CD4-positive, alpha-beta T cell (primary cell): Measurements from ENCODE around the gene BSCL2. TPM values are rescaled to one million over a fixed set of nuclear protein-coding genes. Genes with fewer than 3 reads are reported as not detected.
"Not testable (repeated sequence)": the region's sequence is repeated elsewhere in the genome, so short reads cannot be mapped to it uniquely, and the experiment has no call there.

Experiments
- ATAC-seq: fragments of 200-7000 bp; cut with Tn5 transposase; one replicate; pipeline ENCODE4 v1.10.0; 2022; ENCODE audit warnings: mild to moderate bottlenecking; ENCODE audit not compliant: poor library complexity
- CTCF ChIA-PET: fragments of 350-600 bp; sonication (Branson Sonifier 250); formaldehyde crosslinking; loops from one replicate; lab custom pipeline; 2021; ENCODE audit warnings: antibody characterized with exemption, inconsistent platforms; lab: Charles Lee
- POLR2A ChIA-PET: fragments of 350-600 bp; sonication (Branson Sonifier 250); formaldehyde crosslinking; loops from one replicate; lab custom pipeline; 2021; ENCODE audit warnings: antibody characterized with exemption, inconsistent platforms; lab: Charles Lee
- DNase-seq, 14 experiments: peaks; one replicate each; pipeline ENCODE4 v3.0.0-alpha.2; 2013 to 2020; ENCODE audit warnings: mixed read lengths in 2 of 14
- H3K27ac ChIP-seq, 2 donors: one replicate each; pipeline versions ENCODE4 v1.5.1 to v1.7.0; 2013; ENCODE audit warnings: low read length in 2 of 2, low read depth in 1 of 2, mild to moderate bottlenecking in 1 of 2
- H3K27me3 ChIP-seq, 2 experiments: 1 replicate in 1 of 2; 2 replicates in 1 of 2; pipeline versions ENCODE4 v1.6.1 to v1.7.0; 2013; ENCODE audit warnings: low read length in 2 of 2, control low read depth in 1 of 2, mild to moderate bottlenecking in 1 of 2, moderate library complexity in 1 of 2; ENCODE audit not compliant: insufficient read depth in 2 of 2, control insufficient read depth in 1 of 2
- H3K36me3 ChIP-seq: one replicate; pipeline ENCODE4 v1.6.1; 2013; ENCODE audit warnings: low read length, control low read depth; ENCODE audit not compliant: insufficient read depth
- H3K4me1 ChIP-seq: one replicate; pipeline ENCODE4 v1.6.1; 2013; ENCODE audit warnings: low read length, control low read depth; ENCODE audit not compliant: insufficient read depth
- H3K4me3 ChIP-seq: one replicate; pipeline ENCODE4 v1.5.1; 2013; ENCODE audit warnings: mild to moderate bottlenecking, low read length, moderate library complexity
- H3K9me3 ChIP-seq, 2 experiments: 1 replicate in 1 of 2; 2 replicates in 1 of 2; pipeline versions ENCODE4 v1.6.1 to v1.7.0; 2013; ENCODE audit warnings: low read length in 2 of 2, mild to moderate bottlenecking in 2 of 2, control low read depth in 1 of 2, moderate library complexity in 1 of 2; ENCODE audit not compliant: control insufficient read depth in 1 of 2, insufficient read depth in 1 of 2
- H3K27ac Mint-ChIP-seq: one replicate; pipeline ENCODE4 v1.8.0; 2020; ENCODE audit warnings: mixed read lengths
- H3K27me3 Mint-ChIP-seq: one replicate; pipeline ENCODE4 v1.8.0; 2021; ENCODE audit warnings: mixed read lengths
- H3K36me3 Mint-ChIP-seq: one replicate; pipeline ENCODE4 v1.8.0; 2021; ENCODE audit warnings: low read depth, mixed read lengths
- H3K4me1 Mint-ChIP-seq: one replicate; pipeline ENCODE4 v1.8.0; 2021; ENCODE audit warnings: low read depth, mixed read lengths
- H3K4me3 Mint-ChIP-seq: one replicate; pipeline ENCODE4 v1.8.0; 2020; ENCODE audit warnings: mild to moderate bottlenecking, mixed read lengths
- H3K9me3 Mint-ChIP-seq: one replicate; pipeline ENCODE4 v1.8.0; 2020; ENCODE audit warnings: mixed read lengths
- intact Hi-C, 2 experiments: fragments of 100-400 bp; cut with DNase I in 1 of 2; cut with micrococcal nuclease in 1 of 2; formaldehyde crosslinking; loops; one replicate each; pipeline versions ENCODE4 v1.15.1 to v1.9.0; 2023 to 2025; cut with DNase I, micrococcal nuclease
- total RNA-seq, 174 experiments: library from RNA in 2 of 174; stranded (reverse) in 2 of 174; gene quantifications; one replicate each; pipeline ENCODE4 v1.2.3 and lab custom pipeline; 2021 to 2026
- TF ChIP-seq, protein P1 (sequence below): fragments of 200-600 bp; IDR thresholded peaks from one replicate; pipeline ENCODE4 v1.8.0; 2022; ENCODE audit warnings: antibody characterized with exemption, mild to moderate bottlenecking

The BSCL2 gene
- total RNA-seq, 2 experiments from 2014 or later = 17.1 to 20.0 TPM

DNA sequence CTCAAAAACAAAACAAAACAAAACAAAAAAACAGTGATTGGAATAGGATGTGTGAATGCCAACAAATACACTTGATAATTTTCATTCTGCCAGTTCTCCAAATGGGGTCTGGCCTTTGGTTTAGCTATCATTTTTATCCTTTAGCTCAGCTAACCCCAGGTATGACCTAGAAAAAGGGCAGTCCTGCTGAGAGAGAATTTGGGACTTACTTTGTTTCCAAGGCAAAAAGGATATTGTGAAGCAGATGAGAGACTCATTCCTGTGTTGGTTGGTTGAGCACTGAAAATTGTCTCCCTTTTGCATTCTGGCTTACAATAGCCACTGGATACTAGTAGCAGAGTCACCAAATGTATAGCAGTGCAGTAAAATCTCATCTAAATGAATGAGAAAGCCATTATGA lies 30.0 kb upstream of the BSCL2 start:
- POLR2A ChIA-PET = interaction anchor here (0.6 to 1.6 kb wide), 4 partner anchors 11 to 104 kb away, joined by 3 to 4 read pairs (median 3); partner anchors contain the start of gene ZBTB3
- Histone ChIP-seq H3K27ac (no peak overlapping the region), H3K36me3 (peaks cover 53% of the 10 kb centered on the region), H3K9me3 (no peaks in the 10 kb centered on the region), H3K27me3 (no peaks in the 10 kb centered on the region), H3K4me1 (peaks cover 5% of the 10 kb centered on the region), H3K4me3 (no peak overlapping the region)
- CTCF ChIA-PET = interaction anchor here (1.0 kb wide), 1 partner anchor 49 kb away, joined by 4 read pairs; no protein-coding TSS in a partner anchor
- Mint-ChIP-seq H3K36me3 (peaks cover 60% of the 10 kb centered on the region), H3K27ac (no peak overlapping the region), H3K27me3 (no peaks in the 10 kb centered on the region), H3K4me1 (peaks cover 8% of the 10 kb centered on the region), H3K4me3 (no peak overlapping the region), H3K9me3 (no peaks in the 10 kb centered on the region)
- ATAC-seq (no peak), DNase-seq (no peak)
- TF ChIP-seq, protein P1, sequence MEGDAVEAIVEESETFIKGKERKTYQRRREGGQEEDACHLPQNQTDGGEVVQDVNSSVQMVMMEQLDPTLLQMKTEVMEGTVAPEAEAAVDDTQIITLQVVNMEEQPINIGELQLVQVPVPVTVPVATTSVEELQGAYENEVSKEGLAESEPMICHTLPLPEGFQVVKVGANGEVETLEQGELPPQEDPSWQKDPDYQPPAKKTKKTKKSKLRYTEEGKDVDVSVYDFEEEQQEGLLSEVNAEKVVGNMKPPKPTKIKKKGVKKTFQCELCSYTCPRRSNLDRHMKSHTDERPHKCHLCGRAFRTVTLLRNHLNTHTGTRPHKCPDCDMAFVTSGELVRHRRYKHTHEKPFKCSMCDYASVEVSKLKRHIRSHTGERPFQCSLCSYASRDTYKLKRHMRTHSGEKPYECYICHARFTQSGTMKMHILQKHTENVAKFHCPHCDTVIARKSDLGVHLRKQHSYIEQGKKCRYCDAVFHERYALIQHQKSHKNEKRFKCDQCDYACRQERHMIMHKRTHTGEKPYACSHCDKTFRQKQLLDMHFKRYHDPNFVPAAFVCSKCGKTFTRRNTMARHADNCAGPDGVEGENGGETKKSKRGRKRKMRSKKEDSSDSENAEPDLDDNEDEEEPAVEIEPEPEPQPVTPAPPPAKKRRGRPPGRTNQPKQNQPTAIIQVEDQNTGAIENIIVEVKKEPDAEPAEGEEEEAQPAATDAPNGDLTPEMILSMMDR = no peak
- intact Hi-C loops = loop anchor here in 1 of 2 experiments (5.0 kb wide), 1 partner anchor 290 kb away; no protein-coding TSS in a partner anchor

DNA sequence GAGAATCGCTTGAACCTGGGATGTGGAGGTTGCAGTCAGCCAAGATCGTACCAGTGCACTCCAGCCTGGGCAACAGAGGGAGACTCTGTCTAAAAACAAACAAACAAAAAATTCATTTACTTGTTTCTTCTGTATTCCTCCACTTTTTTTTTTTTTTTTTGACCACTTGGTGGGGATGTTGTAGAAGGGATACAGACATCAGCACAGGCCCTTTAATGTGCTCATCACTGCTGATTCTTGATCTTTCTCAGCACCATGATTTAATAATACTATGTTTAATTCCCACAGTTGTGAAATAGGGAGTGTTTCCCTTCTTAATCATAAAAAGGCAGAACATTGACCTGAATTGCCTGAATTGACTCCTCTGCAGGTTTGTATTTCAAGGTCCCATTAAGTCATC lies 25.6 kb upstream of the BSCL2 start:
- peaks cover 59% of the 10 kb centered on the region for H3K36me3 Mint-ChIP-seq
- no peaks in the 10 kb centered on the region for H3K9me3 Mint-ChIP-seq
- peak overlapping the region; percentile 48 for H3K4me3 Mint-ChIP-seq
- Histone ChIP-seq H3K9me3 (no peaks in the 10 kb centered on the region), H3K4me3 (no peak overlapping the region), H3K27me3 (no peaks in the 10 kb centered on the region), H3K4me1 (peaks cover 30% of the 10 kb centered on the region), H3K36me3 (peaks cover 38% of the 10 kb centered on the region), H3K27ac (no peak overlapping the region)
- TF ChIP-seq, protein P1 = peak; percentile 31
- peak overlapping the region; percentile 65 for H3K27ac Mint-ChIP-seq
- DNase-seq (peak in 2 of 14 experiments; percentile 46 to 59), ATAC-seq (no peak)
- intact Hi-C loops = no loop called here
- POLR2A ChIA-PET = interaction anchor here (7.9 kb wide), 1 partner anchor 21 kb away, joined by 228 read pairs; the partner anchor contains the start of gene ZBTB3
- peaks cover 33% of the 10 kb centered on the region for H3K4me1 Mint-ChIP-seq
- H3K27me3 Mint-ChIP-seq = no peaks in the 10 kb centered on the region
- CTCF ChIA-PET = no interaction called here

DNA sequence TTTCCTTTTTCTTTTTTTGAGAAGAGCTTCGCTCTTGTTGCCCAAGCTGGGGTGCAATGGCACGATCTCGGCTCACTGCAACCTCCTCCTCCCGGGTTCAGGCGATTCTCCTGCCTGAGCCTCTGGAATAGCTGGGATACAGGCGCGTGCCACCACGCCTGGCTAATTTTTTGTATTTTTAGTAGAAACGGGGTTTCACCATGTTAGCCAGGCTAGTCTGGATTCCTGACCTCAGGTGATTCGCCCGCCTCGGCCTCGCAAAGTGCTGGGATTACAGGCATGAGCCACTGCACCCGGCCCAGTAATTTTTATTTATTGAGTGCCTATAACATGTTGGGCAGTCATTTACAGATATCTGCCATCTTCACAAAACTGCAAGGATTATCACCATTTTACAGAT lies 22.9 kb upstream of the BSCL2 start:
- H3K9me3 ChIP-seq, ATAC-seq, H3K27ac ChIP-seq, intact Hi-C loops, DNase-seq, H3K9me3 Mint-ChIP-seq, H3K27me3 Mint-ChIP-seq, H3K27me3 ChIP-seq: not testable (repeated sequence)
- H3K4me3 ChIP-seq = peak overlapping the region; percentile 65
- ChIA-PET POLR2A (interaction anchor here (1.5 to 7.9 kb wide), 8 partner anchors 20 to 138 kb away, joined by 6 to 228 read pairs (median 84); partner anchors contain the start of genes BSCL2, C11orf98, CSKMT and GNG3), CTCF (interaction anchor here (0.8 to 8.3 kb wide), 4 partner anchors 10 to 57 kb away, joined by 3 to 44 read pairs (median 4); partner anchors contain the start of genes TAF6L and TMEM179B)
- peaks cover 23% of the 10 kb centered on the region for H3K36me3 ChIP-seq
- peak overlapping the region; percentile 98 for H3K27ac Mint-ChIP-seq
- peaks cover 43% of the 10 kb centered on the region for H3K4me1 ChIP-seq
- H3K36me3 Mint-ChIP-seq = peaks cover 60% of the 10 kb centered on the region
- H3K4me1 Mint-ChIP-seq = peaks cover 52% of the 10 kb centered on the region
- peak overlapping the region; percentile 56 for H3K4me3 Mint-ChIP-seq
